Endothelial cell of umbilical vein (primary cell): ENCODE data around the gene SELP. TPM values are rescaled to one million over a fixed set of nuclear protein-coding genes. Genes with fewer than 3 reads are reported as not detected.

Source experiments
- BruUV-seq: library from RNA; stranded (reverse); fragments of 400-500 nt; replicated peaks from 2 replicates; lab custom pipeline; 2021; lab: Mats Ljungman, UMichigan
- CTCF ChIA-PET: fragments of 300-600, 350-600 bp; sonication (Branson Sonifier 250); formaldehyde crosslinking; loops from one replicate; lab custom pipeline; 2021; ENCODE audit warnings: antibody characterized with exemption, inconsistent platforms; lab: Charles Lee
- POLR2A ChIA-PET: fragments of 300-600, 350-600 bp; sonication (Branson Sonifier 250); formaldehyde crosslinking; loops from one replicate; lab custom pipeline; 2021; ENCODE audit warnings: antibody characterized with exemption, inconsistent platforms; lab: Charles Lee
- DNase-seq: peaks from one replicate; pipeline ENCODE4 v3.0.0-alpha.2; 2011; ENCODE audit warnings: low read depth, low spot score
- FAIRE-seq: peaks from 2 replicates; lab custom pipeline; 2011; peaks lifted over from hg19 to GRCh38; lab: Jason Lieb, UNC
- H2AFZ ChIP-seq: 2 replicates; pipeline ENCODE4 v1.6.0; 2012; ENCODE audit warnings: low read depth, low read length, control low read depth, inconsistent platforms
- H3K27ac ChIP-seq: 2 replicates; pipeline ENCODE4 v1.5.1; 2011; ENCODE audit warnings: low read depth, mild to moderate bottlenecking, control low read depth, low read length, moderate library complexity; ENCODE audit not compliant: insufficient read depth
- H3K27me3 ChIP-seq, 2 experiments: 2 replicates each; pipeline versions ENCODE4 v1.6.0 to v1.6.1; 2011; ENCODE audit warnings: low read length in 2 of 2, mixed read lengths in 1 of 2; ENCODE audit not compliant: control insufficient read depth in 2 of 2, insufficient read depth in 2 of 2
- H3K36me3 ChIP-seq, 2 experiments: 2 replicates in 1 of 2; 3 replicates in 1 of 2; pipeline ENCODE4 v1.5.1; 2011; ENCODE audit warnings: low read length in 2 of 2, mild to moderate bottlenecking in 1 of 2, moderate library complexity in 1 of 2; ENCODE audit not compliant: control insufficient read depth in 2 of 2, insufficient read depth in 2 of 2; ENCODE audit errors: extremely low read depth in 1 of 2
- H3K4me1 ChIP-seq: 3 replicates; pipeline ENCODE4 v1.5.1; 2011; ENCODE audit warnings: mild to moderate bottlenecking, low read length; ENCODE audit not compliant: control insufficient read depth, insufficient read depth; ENCODE audit errors: extremely low read depth
- H3K4me2 ChIP-seq: 2 replicates; pipeline ENCODE4 v1.6.1; 2011; ENCODE audit warnings: low read length, control low read depth, mixed read lengths; ENCODE audit not compliant: insufficient read depth
- H3K4me3 ChIP-seq, 3 experiments: fragments of 200-600 bp in 1 of 3; sonication (generic), shearing (Covaris generic) in 1 of 3; replicated peaks in 1 of 3; 2 replicates each; pipeline ENCODE4 v1.5.1; 2011 to 2016; ENCODE audit warnings: control low read depth in 3 of 3, low read length in 3 of 3, mild to moderate bottlenecking in 2 of 3, inconsistent platforms in 1 of 3, low read depth in 1 of 3, moderate library complexity in 1 of 3; ENCODE audit not compliant: insufficient read depth in 1 of 3
- H3K79me2 ChIP-seq: 2 replicates; pipeline ENCODE4 v1.6.0; 2012; ENCODE audit warnings: low read length, inconsistent platforms; ENCODE audit not compliant: control insufficient read depth, insufficient read depth
- H3K9ac ChIP-seq: replicated peaks from 2 replicates; pipeline ENCODE3; 2011; ENCODE audit warnings: low read length, control low read depth; ENCODE audit not compliant: insufficient read depth; ENCODE audit errors: extremely low read depth
- H3K9me1 ChIP-seq: replicated peaks from 3 replicates; pipeline ENCODE4 v1.6.0; 2011; ENCODE audit warnings: mild to moderate bottlenecking, low read length; ENCODE audit not compliant: control insufficient read depth, insufficient read depth; ENCODE audit errors: extremely low read depth
- H3K9me3 ChIP-seq: replicated peaks from 2 replicates; pipeline ENCODE4 v1.5.1; 2012; ENCODE audit warnings: low read length, inconsistent platforms; ENCODE audit not compliant: control insufficient read depth, insufficient read depth
- H4K20me1 ChIP-seq: replicated peaks from 2 replicates; pipeline ENCODE3; 2011; ENCODE audit warnings: mild to moderate bottlenecking, low read length; ENCODE audit not compliant: control insufficient read depth, insufficient read depth; ENCODE audit errors: extremely low read depth
- CTCF ChIP-seq, 2 donors: IDR thresholded peaks; 1 replicate in 1 of 2; 2 replicates in 1 of 2; pipeline ENCODE4 v1.5.1; 2011; ENCODE audit warnings: low read length in 2 of 2, mild to moderate bottlenecking in 2 of 2, moderate library complexity in 2 of 2, control low read depth in 1 of 2, inconsistent platforms in 1 of 2, low read depth in 1 of 2; ENCODE audit not compliant: insufficient read depth in 1 of 2; ENCODE audit errors: extremely low read depth in 1 of 2
- JUN ChIP-seq: IDR thresholded peaks from 2 replicates; pipeline ENCODE4 v1.6.1; 2011; ENCODE audit warnings: borderline replicate concordance, low read depth; ENCODE audit not compliant: insufficient read length, insufficient read depth
- MAX ChIP-seq: IDR thresholded peaks from 2 replicates; pipeline ENCODE4 v1.6.1; 2011; ENCODE audit not compliant: insufficient read depth, insufficient read length
- MYC ChIP-seq: IDR thresholded peaks from one replicate; pipeline ENCODE4 v1.6.1; 2011; ENCODE audit warnings: mild to moderate bottlenecking, low read depth, low read length
- POLR2A ChIP-seq: IDR thresholded peaks from 2 replicates; pipeline ENCODE4 v1.6.1; 2012; ENCODE audit warnings: low read depth, mild to moderate bottlenecking, control low read depth, low read length
- POLR2AphosphoS5 ChIP-seq: IDR thresholded peaks from 2 replicates; pipeline ENCODE4 v1.6.1; 2012; ENCODE audit warnings: low read depth, mild to moderate bottlenecking, control low read depth, low read length, moderate library complexity; ENCODE audit not compliant: insufficient read depth
- dilution Hi-C: fragments of 300-500 bp; cut with MboI; formaldehyde crosslinking; loops from one replicate; pipeline ENCODE4 v1.15.0; 2019; ENCODE audit warnings: low sequenced_read_pairs; ENCODE audit not compliant: extremely low pct_ligation_motif_present
- intact Hi-C: fragments of 100-400 bp; cut with micrococcal nuclease; formaldehyde crosslinking; loops from one replicate; pipeline ENCODE4 v1.10.0; 2022
- polyA plus RNA-seq, 4 experiments: library from polyadenylated mRNA; depleted of rRNA in 3 of 4; stranded (reverse) in 3 of 4; unstranded in 1 of 4; fragments of >200 nt; gene quantifications; 2 replicates each; pipeline versions ENCODE4 v1.2.1 to v1.2.3, GENCODE V29; 2011 to 2012; ENCODE audit warnings: missing spikeins in 1 of 4
- total RNA-seq: library from RNA; stranded (reverse); gene quantifications from 2 replicates; pipeline ENCODE4 v1.2.3, GENCODE V29; 2021

Gene SELP
- total and polyA plus RNA-seq, 2 donors (not counting 3 experiments of a cell fraction or from before 2014, with no cell fraction given): 1.3 to 1.6 TPM

GRCh38 chr1:169576241-169576934 is 53.5 kb downstream of the SELP start:
- TF ChIP-seq POLR2AphosphoS5: no peak
- no peak for TF ChIP-seq JUN
- TF ChIP-seq MAX: no peak
- no peak for TF ChIP-seq CTCF (IDR thresholded peaks at IDR 0.05; ENCODE audit: extremely low read depth in 1 of 2, insufficient read depth in 1 of 2, low read depth in 1 of 2, low read length in 2 of 2)
- TF ChIP-seq POLR2A: no peak
- TF ChIP-seq MYC: no peak
- H3K36me3 ChIP-seq: no peaks in the 10 kb centered on the region
- CTCF ChIA-PET: interaction anchor here (0.8 kb wide), 1 partner anchor 136 kb away, joined by 3 read pairs; no protein-coding TSS in a partner anchor
- intact Hi-C loops (no loop called here), dilution Hi-C loops (no loop called here)
- no peaks in the 10 kb centered on the region for H3K9me1 ChIP-seq
- no peaks in the 10 kb centered on the region for H3K79me2 ChIP-seq
- no peaks in the 10 kb centered on the region for H3K9me3 ChIP-seq
- H3K4me3 ChIP-seq: no peak overlapping the region
- no TSS peak for BruUV-seq
- FAIRE-seq (no peak), DNase-seq (no peak)
- no peaks in the 10 kb centered on the region for H3K4me1 ChIP-seq
- H2AFZ ChIP-seq: no peak overlapping the region
- peaks cover 0 to 3% of the 10 kb centered on the region in 2 experiments for H3K27me3 ChIP-seq
- H3K27ac ChIP-seq: no peak overlapping the region
- POLR2A ChIA-PET: no interaction called here
- no peak overlapping the region for H3K9ac ChIP-seq
- H3K4me2 ChIP-seq: no peak overlapping the region
- H4K20me1 ChIP-seq: no peaks in the 10 kb centered on the region
